NCI-H82 treated with DMSO at 0.1 percent for 48 hours (cell line): ENCODE measurements around the gene LRRC4C.

Source experiments
- DNase-seq: peaks from one replicate; lab custom pipeline; 2025; ENCODE audit not compliant: unreplicated experiment; lab: John Stamatoyannopoulos, UW

Gene LRRC4C

DNA sequence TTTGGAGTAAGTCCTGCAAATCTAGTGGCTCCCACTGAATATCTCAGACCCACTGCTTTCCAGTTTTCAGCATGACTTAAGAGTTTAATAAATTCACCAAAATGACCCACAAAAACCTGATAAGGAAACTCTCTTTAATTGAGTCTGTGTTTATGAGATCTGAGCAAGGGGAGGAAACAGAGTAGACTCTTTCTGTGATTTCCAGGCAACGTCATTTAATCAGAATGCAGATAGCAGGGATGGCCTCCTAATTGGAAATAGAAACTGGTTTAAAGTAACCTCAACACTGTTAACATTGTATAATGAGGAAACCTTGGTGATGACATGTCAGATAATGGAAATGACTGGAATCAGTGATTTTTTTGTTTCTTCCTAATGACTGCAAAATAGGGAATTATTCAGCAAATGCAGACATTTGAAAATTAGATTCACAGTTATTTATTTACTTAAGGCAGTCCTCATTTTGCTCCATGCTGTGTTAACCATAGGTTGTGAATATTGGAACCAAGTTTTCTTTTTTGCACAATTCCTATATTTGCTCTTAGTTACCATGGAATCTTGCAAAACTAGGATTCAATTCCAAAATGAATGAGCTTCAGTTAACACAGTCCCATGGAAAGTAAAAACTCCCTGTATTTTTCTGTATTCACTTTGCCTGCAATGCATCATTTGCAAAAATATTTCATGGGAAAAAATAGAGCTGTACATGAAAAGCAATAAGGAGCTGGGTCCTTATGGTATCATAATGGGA is 1324.5 kb downstream of the LRRC4C start:
- DNase-seq = no peak

- no peak for DNase-seq
Measured at GRCh38 chr11:40133498-40133897, 1326.0 kb downstream of the LRRC4C start.

- DNase-seq = no peak
Measured at GRCh38 chr11:40132912-40133311, 1326.5 kb downstream of the LRRC4C start.

DNA sequence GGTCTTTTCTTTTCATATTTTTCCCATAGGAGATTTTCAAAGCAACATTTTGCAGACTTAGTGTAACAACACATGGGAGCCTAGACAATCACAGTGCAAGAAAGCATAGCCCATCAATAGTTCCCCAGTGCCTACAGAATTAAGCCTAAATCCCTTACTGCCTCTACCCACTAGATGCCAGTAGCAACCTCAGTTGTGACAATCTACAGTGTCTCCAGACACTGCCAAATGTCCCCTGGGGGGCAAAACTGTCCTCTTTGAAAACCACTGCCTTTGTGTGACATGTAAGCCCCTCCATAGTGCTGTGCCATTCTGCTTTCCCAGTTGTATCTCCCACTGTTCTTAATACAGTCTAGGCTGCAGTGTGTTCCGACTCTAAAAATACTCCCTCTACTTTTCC is 1329.0 kb downstream of the LRRC4C start:
- no peak for DNase-seq

- DNase-seq = no peak
Measured at GRCh38 chr11:40129266-40129665, 1330.2 kb downstream of the LRRC4C start.

DNA sequence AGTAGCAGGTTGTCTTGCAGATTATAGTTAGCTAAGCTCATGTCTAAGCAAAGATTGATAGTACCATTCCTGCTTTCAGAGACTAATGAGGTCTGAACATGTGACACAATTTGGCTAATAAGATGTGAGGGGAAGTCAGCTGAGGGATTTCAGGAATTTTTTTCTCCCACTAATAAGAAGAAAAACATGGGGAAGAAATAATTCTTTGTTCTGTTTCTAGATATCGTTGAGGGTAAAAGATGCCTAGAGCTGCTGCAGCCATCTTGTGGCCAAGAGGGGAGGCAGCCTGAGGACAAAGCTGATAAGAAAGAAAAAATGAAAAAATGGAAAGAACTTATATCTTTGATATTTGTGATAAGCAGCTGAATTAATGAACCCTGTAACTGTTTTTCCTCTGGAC is 1334.4 kb downstream of the LRRC4C start:
- DNase-seq = peak; percentile 68

DNA sequence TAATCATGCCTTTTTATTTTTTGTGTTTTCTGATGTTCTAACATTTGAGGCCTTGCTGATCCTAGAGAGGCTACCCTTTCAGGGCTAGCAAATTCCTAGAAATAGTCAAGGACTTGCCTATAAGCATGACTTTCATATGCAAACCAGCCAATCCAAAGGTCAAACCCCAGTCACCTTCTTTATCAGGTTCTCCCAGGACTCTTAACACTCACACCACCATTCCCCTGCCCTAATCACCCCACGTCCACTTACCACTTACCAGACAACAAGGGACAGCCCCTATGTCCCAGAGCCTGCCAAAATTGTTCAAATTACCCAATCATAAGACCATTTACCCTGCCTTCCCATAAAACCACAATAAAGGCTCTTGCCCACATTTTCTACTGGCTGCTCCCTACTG is 1339.8 kb downstream of the LRRC4C start:
- DNase-seq = no peak

DNA sequence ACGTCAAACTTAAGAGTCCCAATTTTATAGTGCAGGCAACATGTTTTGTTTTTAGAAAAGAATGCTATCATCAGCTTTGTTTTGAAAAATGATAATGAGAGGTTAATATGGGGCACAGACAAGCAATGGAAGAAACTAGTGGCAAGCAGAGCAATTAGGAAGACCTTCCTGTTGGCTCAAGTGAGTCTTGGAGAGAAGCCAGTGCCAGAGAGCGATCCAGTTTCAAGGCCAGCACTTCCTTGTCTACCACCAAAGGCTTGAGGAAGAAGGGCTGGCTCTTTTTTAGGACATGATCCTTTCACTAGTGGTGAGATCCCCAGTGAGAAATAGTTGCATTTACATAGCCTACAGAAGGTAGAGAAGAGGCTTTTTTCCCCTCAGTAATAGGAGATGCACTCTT is 1340.7 kb downstream of the LRRC4C start:
- no peak for DNase-seq

DNA sequence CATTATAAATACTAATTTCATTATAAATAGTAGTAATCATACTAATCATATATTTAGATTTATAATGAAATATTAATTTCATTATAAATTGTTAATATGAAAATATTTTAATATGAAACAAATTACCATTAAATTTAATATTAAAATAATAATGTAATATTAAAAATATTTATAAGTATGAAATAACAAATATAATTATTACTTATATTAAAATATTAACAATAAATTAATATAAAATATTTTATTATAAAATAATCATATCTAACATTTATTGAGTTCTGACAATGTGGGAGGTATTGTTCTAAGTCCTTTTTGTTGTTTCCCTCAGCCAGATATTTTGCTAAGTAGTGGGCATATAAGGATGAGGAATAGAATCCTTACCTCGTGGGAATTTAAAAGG is 1341.4 kb downstream of the LRRC4C start:
- no peak for DNase-seq

DNA sequence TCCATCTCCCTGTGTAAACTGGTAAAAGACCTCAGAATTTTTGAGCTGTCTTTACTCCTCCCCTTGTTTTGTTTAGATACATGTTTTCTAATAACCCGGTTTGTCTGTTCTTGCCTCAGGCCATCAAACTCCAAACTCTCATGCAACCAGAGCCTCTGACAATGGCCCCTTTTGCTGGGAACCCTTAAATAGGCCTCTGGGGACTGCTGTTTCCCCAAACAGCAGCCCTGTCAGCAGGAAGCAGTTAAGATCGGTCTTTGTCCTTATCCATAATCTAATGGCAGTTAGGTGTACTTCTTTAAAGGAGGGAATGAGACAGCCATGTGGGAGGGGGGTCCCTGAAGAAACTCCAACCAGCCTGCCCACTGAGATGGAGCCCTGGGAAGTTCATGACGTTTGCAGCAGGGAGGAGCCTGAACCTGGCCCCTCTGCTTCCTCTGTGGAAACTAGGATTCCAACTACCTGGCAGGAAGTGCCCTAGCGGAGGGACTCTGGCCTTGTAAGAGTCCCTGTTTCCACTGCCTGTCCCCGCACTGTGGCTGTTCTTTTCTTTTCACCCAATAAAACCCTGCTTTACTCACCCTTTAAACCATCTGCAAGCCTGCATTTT is 1354.4 kb downstream of the LRRC4C start:
- DNase-seq = no peak

GRCh38 chr11:40100781-40101180 is 1358.7 kb downstream of the LRRC4C start:
- DNase-seq = no peak

DNA sequence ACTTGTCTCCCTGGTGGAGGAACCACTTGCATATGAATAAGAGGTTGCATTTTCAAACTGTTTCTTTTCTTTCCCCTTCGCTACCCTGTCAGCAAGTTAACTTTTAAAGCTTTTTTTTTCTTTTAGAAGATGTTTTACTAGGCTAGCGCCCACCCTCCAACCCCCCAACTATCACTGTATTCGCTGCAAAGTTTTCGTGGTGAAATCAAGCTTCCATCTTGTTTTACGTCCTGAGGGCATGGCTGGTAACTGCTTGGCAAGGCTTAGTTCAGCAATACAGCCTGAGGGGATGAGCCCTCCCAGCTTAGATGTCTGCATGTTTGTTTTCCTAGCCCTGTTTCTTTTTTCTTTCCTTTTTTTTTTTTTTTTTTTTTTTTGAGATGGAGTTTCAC is 1359.3 kb downstream of the LRRC4C start:
- no peak for DNase-seq

- no peak for DNase-seq
Measured at GRCh38 chr11:40099426-40100161, 1359.9 kb downstream of the LRRC4C start.

DNA sequence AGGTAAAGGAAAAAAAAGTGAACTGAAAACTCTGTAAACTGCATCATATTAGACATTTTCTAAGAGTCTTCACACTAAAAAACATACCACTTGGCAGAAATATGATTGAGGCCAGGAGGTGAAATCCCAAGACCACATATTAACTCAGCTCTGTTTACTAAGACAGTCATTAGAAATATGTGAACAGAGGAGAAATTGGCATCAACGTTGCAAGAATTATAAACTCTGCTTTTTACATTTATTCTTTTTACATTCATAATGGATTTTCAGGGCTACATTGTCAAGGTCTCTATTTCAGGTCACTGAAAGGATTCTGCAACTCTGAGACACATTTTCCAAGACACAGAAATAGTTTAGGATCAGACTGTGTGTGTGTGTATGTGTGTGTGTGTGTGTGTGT is 1364.0 kb downstream of the LRRC4C start:
- no peak for DNase-seq

DNA sequence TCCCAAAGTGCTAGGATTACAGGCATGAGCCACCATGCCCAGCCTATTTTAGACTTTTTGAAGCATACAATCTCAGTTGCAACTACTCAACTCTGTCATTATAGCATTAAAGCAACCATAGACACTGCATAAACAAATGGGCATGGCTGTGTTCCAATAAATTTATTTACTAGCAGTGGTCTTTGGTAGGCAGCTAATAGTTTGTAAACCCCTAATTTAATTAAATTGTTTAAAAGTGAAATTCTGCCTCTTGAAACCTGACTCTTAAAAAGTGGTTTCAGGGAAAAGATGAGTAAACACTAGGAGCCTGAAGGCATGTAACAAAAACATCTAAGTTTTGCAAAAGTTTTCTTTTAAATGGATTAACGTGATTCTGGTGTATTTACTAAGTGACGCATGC is 1364.5 kb downstream of the LRRC4C start:
- DNase-seq = no peak

GRCh38 chr11:40080434-40080833 is 1379.0 kb downstream of the LRRC4C start:
- DNase-seq = no peak
